Duodenal mucosa (tissue), 2 donors: Measurements from ENCODE around the gene DHRS2.
"Not testable (repeated sequence)": the region's sequence is repeated elsewhere in the genome, so short reads cannot be mapped to it uniquely, and the experiment has no call there.

Experiments used
- H3K27ac ChIP-seq: one replicate; pipeline ENCODE4 v1.7.0; 2013; ENCODE audit warnings: low read depth, low read length
- H3K27me3 ChIP-seq, 2 donors: one replicate each; pipeline ENCODE4 v1.7.0; 2013; ENCODE audit warnings: low read length in 2 of 2, control low read depth in 1 of 2; ENCODE audit not compliant: insufficient read depth in 2 of 2, control insufficient read depth in 1 of 2
- H3K36me3 ChIP-seq, 2 donors: one replicate each; pipeline ENCODE4 v1.7.0; 2013; ENCODE audit warnings: low read length in 2 of 2, control low read depth in 1 of 2; ENCODE audit not compliant: insufficient read depth in 2 of 2, control insufficient read depth in 1 of 2
- H3K4me1 ChIP-seq, 2 donors: one replicate each; pipeline ENCODE4 v1.7.0; 2013; ENCODE audit warnings: low read length in 2 of 2, control low read depth in 1 of 2; ENCODE audit not compliant: insufficient read depth in 2 of 2, control insufficient read depth in 1 of 2
- H3K4me3 ChIP-seq, 2 donors: one replicate each; pipeline ENCODE4 v1.7.0; 2013; ENCODE audit warnings: low read length in 2 of 2, low read depth in 1 of 2
- H3K9ac ChIP-seq, 2 donors: one replicate each; pipeline ENCODE4 v1.7.0; 2013; ENCODE audit warnings: low read length in 2 of 2, low read depth in 1 of 2
- H3K9me3 ChIP-seq, 2 donors: one replicate each; pipeline ENCODE4 v1.7.0; 2013; ENCODE audit warnings: low read length in 2 of 2, control low read depth in 1 of 2; ENCODE audit not compliant: control insufficient read depth in 1 of 2

Gene DHRS2, protein sequence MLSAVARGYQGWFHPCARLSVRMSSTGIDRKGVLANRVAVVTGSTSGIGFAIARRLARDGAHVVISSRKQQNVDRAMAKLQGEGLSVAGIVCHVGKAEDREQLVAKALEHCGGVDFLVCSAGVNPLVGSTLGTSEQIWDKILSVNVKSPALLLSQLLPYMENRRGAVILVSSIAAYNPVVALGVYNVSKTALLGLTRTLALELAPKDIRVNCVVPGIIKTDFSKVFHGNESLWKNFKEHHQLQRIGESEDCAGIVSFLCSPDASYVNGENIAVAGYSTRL

DNA sequence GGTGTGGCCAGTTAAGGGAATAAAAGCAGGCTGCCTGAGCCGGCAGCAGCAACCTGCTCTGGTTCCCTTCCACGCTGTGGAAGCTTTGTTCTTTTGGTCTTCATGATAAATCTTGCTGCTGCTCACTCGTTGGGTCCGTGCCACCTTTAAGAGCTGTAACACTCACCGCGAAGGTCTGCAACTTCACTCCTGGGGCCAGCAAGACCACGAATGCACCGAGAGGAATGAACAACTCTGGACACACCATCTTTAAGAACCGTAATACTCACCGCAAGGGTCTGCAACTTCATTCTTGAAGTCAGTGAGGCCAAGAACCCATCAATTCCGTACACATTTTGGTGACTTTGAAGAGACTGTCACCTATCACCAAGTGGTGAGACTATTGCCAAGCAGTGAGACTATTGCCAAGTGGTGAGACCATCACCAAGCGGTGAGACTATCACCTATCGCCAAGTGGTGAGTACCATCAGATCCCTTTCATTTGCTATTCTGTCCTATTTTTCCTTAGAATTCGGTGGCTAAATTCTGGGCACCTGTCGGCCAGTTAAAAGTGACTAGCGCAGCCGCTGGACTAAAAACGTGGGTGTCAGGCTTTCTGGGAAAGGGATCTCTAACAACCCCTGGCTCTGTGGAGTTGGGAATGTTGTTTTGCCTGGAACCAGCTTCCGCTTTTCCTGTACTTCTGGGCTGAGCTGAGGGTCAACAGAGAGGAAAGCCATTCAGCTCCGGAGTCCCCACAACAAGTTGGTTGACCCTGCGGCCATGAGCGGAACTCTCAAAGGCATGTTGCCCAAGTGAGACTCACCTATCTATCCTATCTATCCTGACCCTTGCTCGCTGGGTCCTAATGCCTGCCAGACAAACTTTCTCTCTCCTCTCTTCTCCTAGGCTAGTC is at the start of gene DHRS2:
Gene DHRS2 (plus strand): TSS at position 48 of the 895 bp plus-strand sequence. CDS start 2,501 bp downstream, outside the sequence.
- Histone ChIP-seq H3K4me3 (no peak within 1 kb of the TSS), H3K9ac (no peak within 1 kb of the TSS), H3K36me3 (no peaks in the 10 kb centered on the region), H3K4me1 (peaks cover 0 to 3% of the 10 kb centered on the region in 2 donors), H3K9me3 (no peaks in the 10 kb centered on the region), H3K27ac (no peak within 1 kb of the TSS), H3K27me3 (no peaks in the 10 kb centered on the region)

DNA sequence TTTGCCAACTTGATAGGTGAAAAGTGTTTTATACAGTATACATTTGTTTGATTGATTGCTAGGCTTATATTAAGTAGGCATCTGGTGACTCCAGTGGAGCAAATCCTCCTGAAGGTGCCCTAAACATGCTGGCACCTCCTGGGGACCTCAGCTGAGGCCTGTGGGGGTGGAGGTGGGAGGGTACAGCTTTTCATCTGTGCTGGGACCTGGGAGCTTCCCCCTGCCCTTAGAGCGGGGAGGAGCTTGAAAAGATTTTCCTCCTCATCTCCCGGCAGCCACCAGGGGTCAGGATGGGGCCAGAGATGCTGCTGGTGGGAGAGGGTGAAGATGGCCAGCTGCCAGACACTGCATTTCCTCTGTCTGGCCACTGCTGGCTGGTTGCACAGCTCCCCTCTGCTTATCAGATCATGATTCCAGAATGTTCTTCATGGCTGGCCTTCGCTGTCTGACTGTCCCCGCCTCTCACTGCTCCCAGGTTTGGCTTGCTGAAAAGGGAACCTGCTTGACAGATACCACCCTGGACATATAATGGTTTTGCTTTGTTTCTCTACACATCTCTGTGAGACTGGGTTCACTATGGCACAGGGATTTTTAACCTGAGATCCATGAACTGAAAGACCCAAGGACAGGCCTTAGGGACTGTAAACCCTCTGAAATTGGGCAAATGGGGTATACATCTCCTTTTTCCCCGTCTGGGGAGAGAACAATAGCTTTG is 47.1 kb upstream of the DHRS2 start:
- Histone ChIP-seq H3K27ac (no peak overlapping the region), H3K9me3 (no peaks in the 10 kb centered on the region), H3K4me3 (no peak overlapping the region), H3K9ac (no peak overlapping the region), H3K4me1 (peaks cover 4 to 12% of the 10 kb centered on the region in 2 donors), H3K36me3 (no peaks in the 10 kb centered on the region), H3K27me3 (no peaks in the 10 kb centered on the region)

DNA sequence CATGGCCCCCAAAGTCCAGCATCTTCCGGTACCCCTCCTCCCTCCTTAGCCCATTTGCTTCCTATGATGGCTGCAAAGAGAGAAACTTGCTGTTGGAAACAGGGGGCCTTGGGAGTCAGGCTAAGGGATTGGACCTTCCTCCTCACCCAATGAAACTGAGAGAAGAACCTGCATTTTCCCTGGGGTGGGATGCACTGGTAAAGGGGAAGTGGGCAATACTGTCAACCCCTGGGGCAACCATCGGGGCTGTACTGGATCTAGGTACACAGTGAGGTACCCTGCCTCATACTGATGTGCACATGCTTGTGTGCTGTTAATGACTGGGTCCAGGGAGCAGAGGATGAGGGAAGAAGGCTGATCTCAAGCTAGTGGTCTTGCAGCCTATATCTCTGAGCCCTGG is 46.6 kb upstream of the DHRS2 start:
- no peaks in the 10 kb centered on the region for H3K9me3 ChIP-seq
- H3K36me3 ChIP-seq, result no peaks in the 10 kb centered on the region
- H3K27me3 ChIP-seq, result no peaks in the 10 kb centered on the region
- peaks cover 4 to 12% of the 10 kb centered on the region in 2 donors for H3K4me1 ChIP-seq
- H3K27ac ChIP-seq, result no peak overlapping the region
- no peak overlapping the region for H3K9ac ChIP-seq
- no peak overlapping the region for H3K4me3 ChIP-seq

DNA sequence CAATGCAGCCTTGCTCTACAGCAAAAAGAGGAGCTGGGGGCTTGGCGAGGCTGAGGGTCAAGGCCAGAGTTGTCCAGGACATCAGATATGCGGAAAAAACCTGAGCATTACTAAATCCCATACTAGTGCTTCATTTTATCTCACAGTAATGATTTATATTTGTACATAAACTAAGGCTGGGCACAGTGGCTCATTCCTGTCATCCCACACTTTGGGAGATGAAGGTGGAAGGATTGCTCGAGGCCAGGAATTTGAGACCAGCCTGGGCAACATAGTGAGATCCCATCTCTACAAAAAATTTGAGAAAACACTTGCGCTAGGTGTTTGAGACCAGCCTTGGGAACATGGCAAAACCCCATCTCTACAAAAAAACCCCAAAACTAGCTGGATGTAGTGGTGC is 46.0 kb upstream of the DHRS2 start:
- Histone ChIP-seq H3K9me3 (no peaks in the 10 kb centered on the region), H3K27me3 (no peaks in the 10 kb centered on the region), H3K9ac (no peak overlapping the region), H3K27ac (no peak overlapping the region), H3K36me3 (no peaks in the 10 kb centered on the region), H3K4me3 (no peak overlapping the region), H3K4me1 (peaks cover 4 to 12% of the 10 kb centered on the region in 2 donors)

DNA sequence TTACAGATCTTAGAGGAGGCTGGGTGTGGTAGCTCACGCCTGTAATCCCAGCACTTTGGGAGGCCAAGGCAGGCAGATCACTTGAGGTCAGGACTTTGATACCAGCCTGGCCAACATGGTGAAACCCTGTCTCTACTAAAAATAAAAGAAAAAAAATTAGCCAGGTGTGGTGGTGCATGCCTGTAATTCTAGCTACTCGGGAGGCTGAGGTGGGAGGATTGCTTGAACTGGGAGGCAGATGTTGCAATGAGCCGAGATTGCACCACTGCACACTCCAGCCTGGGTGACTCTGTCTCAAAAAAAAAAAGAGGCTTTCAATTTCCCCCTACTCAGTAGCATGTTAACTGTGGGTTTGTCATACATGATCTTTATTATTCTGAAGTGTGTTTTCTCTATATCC is 42.0 kb upstream of the DHRS2 start:
- not testable (repeated sequence) for H3K9ac ChIP-seq, H3K27ac ChIP-seq, H3K4me1 ChIP-seq, H3K27me3 ChIP-seq, H3K36me3 ChIP-seq, H3K4me3 ChIP-seq, H3K9me3 ChIP-seq

DNA sequence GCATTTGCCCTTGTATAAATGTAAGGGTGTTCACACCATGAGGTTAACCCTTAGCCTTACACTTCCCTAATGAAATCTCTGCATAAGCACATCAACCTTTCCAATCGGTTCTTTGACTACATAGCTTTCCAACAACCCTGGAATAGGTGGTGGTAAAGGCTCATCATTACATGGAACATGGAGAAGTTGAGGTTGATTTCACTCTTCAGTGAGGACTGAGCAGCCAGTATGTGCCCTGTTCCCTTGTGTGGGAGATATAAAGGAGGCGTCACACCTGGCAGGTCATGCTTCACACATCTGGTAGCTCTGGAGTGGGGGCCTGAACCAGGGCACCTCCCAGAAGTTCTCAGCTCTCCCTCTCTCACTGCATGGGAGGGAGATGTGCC is 35.8 kb upstream of the DHRS2 start:
- Histone ChIP-seq H3K36me3 (no peaks in the 10 kb centered on the region), H3K9me3 (no peaks in the 10 kb centered on the region), H3K27ac (no peak overlapping the region), H3K4me3 (no peak overlapping the region), H3K4me1 (no peaks in the 10 kb centered on the region), H3K9ac (no peak overlapping the region), H3K27me3 (no peaks in the 10 kb centered on the region)

DNA sequence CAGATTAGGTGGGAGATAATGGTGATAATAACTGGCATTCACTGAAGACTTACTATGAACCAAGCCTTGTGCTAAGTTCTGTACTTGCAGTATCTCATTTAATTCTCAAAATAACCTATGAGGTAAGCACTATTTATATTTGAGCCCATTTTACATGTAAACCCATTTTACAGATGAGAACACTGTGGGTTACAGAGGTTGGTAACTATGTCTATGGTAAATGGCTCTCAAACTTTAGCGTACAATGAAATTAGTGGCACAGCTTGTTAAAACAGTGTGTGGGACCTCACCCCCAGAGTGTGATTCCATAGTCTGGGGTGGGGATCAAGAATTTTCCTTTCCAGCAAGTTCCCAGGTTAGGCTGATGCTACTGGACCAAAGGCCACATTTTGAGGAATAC is 35.4 kb upstream of the DHRS2 start:
- H3K4me1 ChIP-seq, result no peaks in the 10 kb centered on the region
- no peak overlapping the region for H3K9ac ChIP-seq
- H3K9me3 ChIP-seq, result no peaks in the 10 kb centered on the region
- H3K27me3 ChIP-seq, result no peaks in the 10 kb centered on the region
- no peaks in the 10 kb centered on the region for H3K36me3 ChIP-seq
- H3K27ac ChIP-seq, result no peak overlapping the region
- no peak overlapping the region for H3K4me3 ChIP-seq

DNA sequence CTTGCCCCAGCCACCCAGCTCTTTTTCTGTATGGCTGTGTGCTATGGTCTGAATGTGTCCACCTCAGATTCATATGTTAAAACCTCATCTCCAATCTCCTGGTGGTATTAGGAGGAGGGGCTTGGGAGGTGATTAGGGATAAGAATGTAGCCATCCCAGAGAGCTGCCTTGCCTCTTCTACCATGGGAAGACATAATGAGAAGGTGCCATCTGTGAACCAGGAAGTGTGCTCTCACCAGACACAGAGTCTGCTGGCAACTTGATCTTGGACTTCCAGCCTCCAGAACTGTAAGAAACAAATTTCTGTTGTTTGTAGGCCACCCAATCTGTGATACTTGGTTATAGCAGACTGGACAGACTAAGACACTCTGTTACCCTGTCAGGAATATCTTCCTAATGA is 34.7 kb upstream of the DHRS2 start:
- no peak overlapping the region for H3K4me3 ChIP-seq
- H3K9me3 ChIP-seq, result no peaks in the 10 kb centered on the region
- H3K27ac ChIP-seq, result no peak overlapping the region
- H3K36me3 ChIP-seq, result no peaks in the 10 kb centered on the region
- no peak overlapping the region for H3K9ac ChIP-seq
- H3K4me1 ChIP-seq, result no peaks in the 10 kb centered on the region
- no peaks in the 10 kb centered on the region for H3K27me3 ChIP-seq

DNA sequence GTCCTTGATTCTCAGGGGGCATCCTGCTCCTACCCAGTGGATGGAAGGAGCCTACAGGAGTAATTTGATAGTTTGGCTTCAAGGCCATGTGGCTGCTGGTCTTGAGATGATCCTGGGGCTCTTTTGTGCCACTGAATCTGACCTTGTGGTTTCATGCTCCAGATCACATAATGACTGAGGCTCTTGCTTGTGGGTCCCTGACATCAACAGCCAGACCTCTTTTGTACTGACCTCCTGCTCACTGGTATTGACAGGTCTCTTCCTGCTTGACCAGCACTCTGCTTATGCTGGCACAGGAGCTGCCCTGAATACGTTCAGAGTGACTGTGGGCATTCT is 34.4 kb upstream of the DHRS2 start:
- no peaks in the 10 kb centered on the region for H3K9me3 ChIP-seq
- H3K4me1 ChIP-seq, result no peaks in the 10 kb centered on the region
- H3K27me3 ChIP-seq, result no peaks in the 10 kb centered on the region
- no peaks in the 10 kb centered on the region for H3K36me3 ChIP-seq
- H3K27ac ChIP-seq, result no peak overlapping the region
- H3K9ac ChIP-seq, result no peak overlapping the region
- H3K4me3 ChIP-seq, result no peak overlapping the region
